HCT116 (cell line): ENCODE results near the gene DNALI1. TPM values are rescaled to one million over a fixed set of nuclear protein-coding genes. Genes with fewer than 3 reads are reported as not detected.
A peak's percentile ranks its signal among the peaks of the same experiment; 100 is the strongest.

Experiments used
- ATAC-seq: fragments of 200-7000 bp; cut with Tn5 transposase; 2 replicates; pipeline ENCODE4 v1.9.1; 2020; ENCODE audit warnings: mild to moderate bottlenecking, moderate library complexity
- BruUV-seq: library from RNA; stranded (reverse); fragments of 400-500 nt; replicated peaks from 2 replicates; lab custom pipeline; 2021; lab: Mats Ljungman, UMichigan
- CTCF ChIA-PET: fragments of 300-600 bp; sonication (Branson Sonifier 250); formaldehyde crosslinking; loops from one replicate; lab custom pipeline; 2021; ENCODE audit warnings: antibody characterized with exemption; lab: Charles Lee
- POLR2A ChIA-PET: fragments of 300-600, 350-600 bp; sonication (Branson Sonifier 250); formaldehyde crosslinking; loops from one replicate; lab custom pipeline; 2021; ENCODE audit warnings: antibody characterized with exemption; lab: Charles Lee
- RAD21 ChIA-PET, 2 experiments: fragments of 300-600 bp; sonication (Branson Sonifier 250); formaldehyde crosslinking; loops; one replicate each; lab custom pipeline; 2023; ENCODE audit warnings: low total read pairs in 2 of 2; ENCODE audit not compliant: uncharacterized antibody in 2 of 2, unreplicated experiment in 2 of 2, low non-redundant PET in 1 of 2; lab: Charles Lee
- DNase-seq: peaks from one replicate; pipeline ENCODE4 v3.0.0-alpha.2; 2010; ENCODE audit warnings: low read depth, low spot score
- H2AFZ ChIP-seq: fragments of 200-600 bp; shearing (Covaris generic), sonication (generic); 2 replicates; pipeline ENCODE4 v1.6.1; 2017; ENCODE audit warnings: low read depth, mixed run types, mixed read lengths, antibody characterized with exemption, low read length; ENCODE audit not compliant: poor library complexity, severe bottlenecking
- H3K27ac ChIP-seq: 2 replicates; pipeline ENCODE4 v1.5.1; 2012; ENCODE audit warnings: low read depth, low read length
- H3K27me3 ChIP-seq: fragments of 200-600 bp; sonication (generic); 2 replicates; pipeline ENCODE4 v1.6.1; 2016; ENCODE audit warnings: mixed run types, low read length, mixed read lengths; ENCODE audit not compliant: insufficient read depth
- H3K36me3 ChIP-seq, 2 experiments: fragments of 200-500 bp in 1 of 2; fragments of 200-600 bp in 1 of 2; sonication (Bioruptor generic) in 1 of 2; sonication (generic) in 1 of 2; 2 replicates each; pipeline versions ENCODE4 v1.5.1 to v1.6.1; 2014 to 2016; ENCODE audit warnings: low read length in 2 of 2, inconsistent platforms in 1 of 2, mixed read lengths in 1 of 2, mixed run types in 1 of 2; ENCODE audit not compliant: insufficient read depth in 2 of 2, control insufficient read depth in 1 of 2
- H3K4me1 ChIP-seq, 2 experiments: fragments of 200-600 bp in 1 of 2; sonication (generic) in 1 of 2; 2 replicates each; pipeline versions ENCODE4 v1.5.1 to v1.6.1; 2012 to 2017; ENCODE audit warnings: low read length in 2 of 2, inconsistent platforms in 1 of 2, mild to moderate bottlenecking in 1 of 2, mixed read lengths in 1 of 2, mixed run types in 1 of 2, moderate library complexity in 1 of 2; ENCODE audit not compliant: insufficient read depth in 2 of 2, control insufficient read depth in 1 of 2
- H3K4me2 ChIP-seq: fragments of 200-600 bp; sonication (generic); 2 replicates; pipeline ENCODE4 v1.6.1; 2017; ENCODE audit warnings: mixed run types, low read length, mixed read lengths
- H3K4me3 ChIP-seq, 2 experiments: fragments of 200-600 bp in 1 of 2; sonication (generic) in 1 of 2; replicated peaks in 1 of 2; 2 replicates each; pipeline ENCODE4 v1.5.1; 2011 to 2016; ENCODE audit warnings: low read length in 2 of 2, control low read depth in 1 of 2, low read depth in 1 of 2, mild to moderate bottlenecking in 1 of 2, mixed read lengths in 1 of 2, mixed run types in 1 of 2
- H3K79me2 ChIP-seq: fragments of 200-600 bp; sonication (generic); 2 replicates; pipeline ENCODE4 v1.6.1; 2017; ENCODE audit warnings: mild to moderate bottlenecking, mixed run types, low read length, moderate library complexity, mixed read lengths; ENCODE audit not compliant: insufficient read depth
- H3K9ac ChIP-seq: fragments of 200-600 bp; sonication (generic); 2 replicates; pipeline ENCODE4 v1.6.1; 2016; ENCODE audit warnings: low read length, mixed read lengths
- H3K9me2 ChIP-seq: fragments of 200-600 bp; sonication (generic), shearing (Covaris generic); 2 replicates; pipeline ENCODE4 v1.6.1; 2017; ENCODE audit warnings: mixed run types, mild to moderate bottlenecking, moderate library complexity; ENCODE audit not compliant: insufficient read depth
- H3K9me3 ChIP-seq, 2 experiments: fragments of 200-500 bp in 1 of 2; fragments of 200-600 bp in 1 of 2; sonication (Bioruptor generic) in 1 of 2; sonication (generic) in 1 of 2; 2 replicates each; pipeline ENCODE4 v1.6.1; 2014 to 2017; ENCODE audit warnings: low read length in 2 of 2, mixed read lengths in 2 of 2, inconsistent platforms in 1 of 2, low read depth in 1 of 2, mild to moderate bottlenecking in 1 of 2, mixed run types in 1 of 2, moderate library complexity in 1 of 2; ENCODE audit not compliant: control insufficient read depth in 1 of 2, insufficient read depth in 1 of 2
- H4K20me1 ChIP-seq: fragments of 200-600 bp; sonication (generic), shearing (Covaris generic); 2 replicates; pipeline ENCODE4 v1.6.1; 2017; ENCODE audit warnings: mixed run types, mild to moderate bottlenecking, moderate library complexity; ENCODE audit not compliant: insufficient read depth
- CTCF ChIP-seq, 3 experiments: fragments of 200-600 bp in 1 of 3; sonication (generic) in 1 of 3; IDR thresholded peaks in 2 of 3; conservative IDR thresholded peaks in 1 of 3; 2 replicates each; pipeline ENCODE4 v1.5.1; 2012 to 2017; ENCODE audit warnings: low read depth in 2 of 3, low read length in 2 of 3, antibody characterized with exemption in 1 of 3, borderline replicate concordance in 1 of 3, control low read depth in 1 of 3, mild to moderate bottlenecking in 1 of 3, mixed read lengths in 1 of 3, mixed run types in 1 of 3, moderate library complexity in 1 of 3; ENCODE audit not compliant: insufficient read depth in 1 of 3
- EGR1 ChIP-seq: IDR thresholded peaks from 2 replicates; pipeline ENCODE4 v1.6.1; 2012; ENCODE audit warnings: low read depth
- RAD21 ChIP-seq: IDR thresholded peaks from 2 replicates; pipeline ENCODE4 v1.6.1; 2012; ENCODE audit warnings: low read depth, mild to moderate bottlenecking
- REST ChIP-seq: IDR thresholded peaks from 2 replicates; pipeline ENCODE4 v1.6.1; 2012; ENCODE audit warnings: low read depth
- SP1 ChIP-seq: IDR thresholded peaks from 2 replicates; pipeline ENCODE4 v1.6.1; 2012; ENCODE audit warnings: low read depth
- TCF7L2 ChIP-seq: IDR thresholded peaks from 2 replicates; pipeline ENCODE4 v1.7.0; 2011; ENCODE audit warnings: borderline replicate concordance, inconsistent platforms; ENCODE audit not compliant: insufficient read depth, insufficient read length; ENCODE audit errors: extremely low read depth
- ZFX ChIP-seq: fragments of 450-650 bp; IDR thresholded peaks from 2 replicates; pipeline ENCODE4 v1.6.1; 2017
- ZNF274 ChIP-seq: fragments of 200-500 bp; sonication (Bioruptor generic); IDR thresholded peaks from 2 replicates; pipeline ENCODE4 v1.6.1; 2014; ENCODE audit warnings: mild to moderate bottlenecking, low read depth, low read length, inconsistent platforms
- intact Hi-C: fragments of 100-400 bp; cut with micrococcal nuclease; formaldehyde crosslinking; loops from 2 replicates; pipeline ENCODE4 v1.10.0; 2022
- total RNA-seq: library from RNA; stranded (reverse); gene quantifications from one replicate; pipeline ENCODE4 v1.2.1, GENCODE V29; 2021; ENCODE audit not compliant: unreplicated experiment
- TF ChIP-seq, protein P1 (sequence below): IDR thresholded peaks from 2 replicates; pipeline ENCODE4 v1.6.1; 2012

DNALI1 gene
- total RNA-seq, 1 experiment from 2014 or later, result 0.64 TPM

DNA sequence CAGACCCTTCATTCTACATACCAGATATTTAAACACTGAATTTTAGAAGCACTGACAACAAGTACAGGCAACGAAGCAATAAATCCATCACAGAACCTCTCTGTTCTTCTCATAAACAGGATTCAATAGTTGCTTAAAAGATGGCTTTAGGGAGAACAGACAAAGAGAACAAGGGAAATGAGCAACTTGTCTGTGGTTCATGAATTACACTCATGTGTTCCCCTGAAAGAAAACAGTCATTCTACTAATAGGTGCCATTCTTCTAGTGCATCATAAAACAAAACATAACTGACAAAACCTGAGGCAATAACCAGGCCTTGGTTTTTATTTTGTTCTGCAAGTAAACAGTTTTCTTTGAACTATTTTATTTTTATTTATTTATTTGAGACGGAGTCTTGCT, 32.2 kb downstream of the DNALI1 start (continued):
- TF ChIP-seq RAD21 (no peak), TCF7L2 (no peak)

DNA sequence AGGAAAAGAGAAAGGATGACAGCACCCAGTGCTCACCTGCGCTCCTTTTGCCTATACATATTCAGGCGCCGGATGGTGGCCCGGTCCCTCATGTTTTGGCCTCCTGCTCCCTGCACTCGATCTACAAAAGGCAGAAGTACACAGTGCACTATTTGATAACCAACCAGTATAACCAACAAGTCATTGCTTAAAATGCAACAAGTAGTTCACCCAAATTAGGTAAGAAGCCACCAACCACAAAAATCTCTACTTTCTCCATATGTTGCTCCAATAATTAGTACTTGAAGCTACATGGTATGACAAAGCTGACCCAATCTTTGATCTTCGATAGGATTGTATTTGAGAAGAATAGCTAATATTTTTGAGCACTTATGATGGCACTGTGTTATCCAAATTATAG, 37.0 kb downstream of the DNALI1 start:
- TF ChIP-seq ZNF274, result no peak
- TF ChIP-seq, protein P1, sequence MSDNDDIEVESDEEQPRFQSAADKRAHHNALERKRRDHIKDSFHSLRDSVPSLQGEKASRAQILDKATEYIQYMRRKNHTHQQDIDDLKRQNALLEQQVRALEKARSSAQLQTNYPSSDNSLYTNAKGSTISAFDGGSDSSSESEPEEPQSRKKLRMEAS, result no peak
- no peak for TF ChIP-seq EGR1
- TF ChIP-seq RAD21, result no peak
- TF ChIP-seq ZFX, result no peak
- TF ChIP-seq SP1, result no peak
- TF ChIP-seq REST, result no peak
- no peak for TF ChIP-seq TCF7L2
- no peak for TF ChIP-seq CTCF (IDR thresholded peaks at IDR 0.05 in 2 of 3, conservative IDR thresholded peaks at IDR 0.05 in 1 of 3; ENCODE audit: borderline replicate concordance in 1 of 3, insufficient read depth in 1 of 3, low read depth in 2 of 3, low read length in 2 of 3)
- H3K9me2 ChIP-seq, result no peaks in the 10 kb centered on the region
- no TSS peak for BruUV-seq
- no peak overlapping the region; a peak in 1 of 4 replicates for H3K4me3 ChIP-seq
- no peaks in the 10 kb centered on the region; the same call in none of the 2 replicates for H4K20me1 ChIP-seq
- ChIA-PET RAD21 (no interaction called here), CTCF (no interaction called here), POLR2A (interaction anchor here (1.0 kb wide), 1 partner anchor 10 kb away, joined by 3 read pairs; no protein-coding TSS in a partner anchor)
- peaks cover 37 to 43% of the 10 kb centered on the region in 2 experiments for H3K36me3 ChIP-seq
- H3K27ac ChIP-seq, result no peak overlapping the region
- no peaks in the 10 kb centered on the region for H3K9me3 ChIP-seq
- ATAC-seq, result no peak
- peaks cover 67% of the 10 kb centered on the region for H3K79me2 ChIP-seq
- DNase-seq, result no peak
- H3K4me2 ChIP-seq, result peak overlapping the region; percentile 95; the same call in 1 of the 2 replicates
- no peaks in the 10 kb centered on the region for H3K27me3 ChIP-seq
- no peak overlapping the region for H2AFZ ChIP-seq
- H3K4me1 ChIP-seq, result peaks cover 10 to 16% of the 10 kb centered on the region in 2 experiments; a peak in 2 of 4 replicates
- no peak overlapping the region for H3K9ac ChIP-seq
- intact Hi-C loops, result loop anchor here (2.0 kb wide), 1 partner anchor 89 kb away; no protein-coding TSS in a partner anchor
